HG03342 (cell line): ENCODE data around the gene ITGAD.
"Not testable (repeated sequence)": the region's sequence is repeated elsewhere in the genome, so short reads cannot be mapped to it uniquely, and the experiment has no call there.

Experiments
- ATAC-seq: cut with Tn5 transposase; IDR thresholded peaks from one replicate; pipeline ENCODE4 v1.9.1; 2021; ENCODE audit warnings: mild to moderate bottlenecking, moderate library complexity; ENCODE audit not compliant: unreplicated experiment

ITGAD gene

GRCh38 chr16:31429314-31429713 lies 36.2 kb downstream of the ITGAD start:
- no peak for ATAC-seq

GRCh38 chr16:31429796-31430195 lies 36.7 kb downstream of the ITGAD start:
- no peak for ATAC-seq

- no peak for ATAC-seq
These were observed 37.4 kb downstream of the ITGAD start for GRCh38 chr16:31430380-31431052.

- no peak for ATAC-seq
These were observed 42.4 kb downstream of the ITGAD start for GRCh38 chr16:31435341-31436220.

GRCh38 chr16:31436221-31437045 lies 43.3 kb downstream of the ITGAD start:
- no peak for ATAC-seq

- no peak for ATAC-seq
These were observed 45.3 kb downstream of the ITGAD start for GRCh38 chr16:31438414-31438813.

- ATAC-seq = not testable (repeated sequence)
These were observed 45.9 kb downstream of the ITGAD start for GRCh38 chr16:31439023-31439422.

GRCh38 chr16:31439519-31439918 lies 46.4 kb downstream of the ITGAD start:
- no peak for ATAC-seq

- ATAC-seq = no peak
These were observed 47.5 kb downstream of the ITGAD start for GRCh38 chr16:31440516-31441184.

GRCh38 chr16:31441956-31442355 lies 48.8 kb downstream of the ITGAD start:
- no peak for ATAC-seq

GRCh38 chr16:31445931-31446330 lies 52.8 kb downstream of the ITGAD start:
- ATAC-seq = not testable (repeated sequence)

- no peak for ATAC-seq
These were observed 58.1 kb downstream of the ITGAD start for GRCh38 chr16:31451201-31451600.

- ATAC-seq = no peak
These were observed 58.7 kb downstream of the ITGAD start for GRCh38 chr16:31451681-31452351.

- ATAC-seq = no peak
These were observed 59.5 kb downstream of the ITGAD start for GRCh38 chr16:31452631-31453106.

GRCh38 chr16:31453255-31454204 lies 60.4 kb downstream of the ITGAD start:
- ATAC-seq = no peak

GRCh38 chr16:31455601-31456314 lies 62.6 kb downstream of the ITGAD start:
- no peak for ATAC-seq

- ATAC-seq = no peak
These were observed 63.8 kb downstream of the ITGAD start for GRCh38 chr16:31456988-31457360.

- ATAC-seq = no peak
These were observed 65.1 kb downstream of the ITGAD start for GRCh38 chr16:31458073-31458843.
